Muscle of arm (tissue), 12 donors: ENCODE results near the gene ZNF662. TPM values are rescaled to one million over a fixed set of nuclear protein-coding genes. Genes with fewer than 3 reads are reported as not detected.

Experiments
- DNase-seq: peaks from one replicate; pipeline ENCODE4 v3.0.0-alpha.2; 2013
- polyA plus RNA-seq, 12 donors: library from polyadenylated mRNA; unstranded; fragments of 120-200 nt; gene quantifications; one replicate each; pipeline ENCODE4 v1.2.1, GENCODE V29; 2013; ENCODE audit not compliant: insufficient read length in 12 of 12

ZNF662 gene
- polyA plus RNA-seq, 12 donors = 11.1 to 29.7 (median 18.0) TPM; not detected in 1

DNA sequence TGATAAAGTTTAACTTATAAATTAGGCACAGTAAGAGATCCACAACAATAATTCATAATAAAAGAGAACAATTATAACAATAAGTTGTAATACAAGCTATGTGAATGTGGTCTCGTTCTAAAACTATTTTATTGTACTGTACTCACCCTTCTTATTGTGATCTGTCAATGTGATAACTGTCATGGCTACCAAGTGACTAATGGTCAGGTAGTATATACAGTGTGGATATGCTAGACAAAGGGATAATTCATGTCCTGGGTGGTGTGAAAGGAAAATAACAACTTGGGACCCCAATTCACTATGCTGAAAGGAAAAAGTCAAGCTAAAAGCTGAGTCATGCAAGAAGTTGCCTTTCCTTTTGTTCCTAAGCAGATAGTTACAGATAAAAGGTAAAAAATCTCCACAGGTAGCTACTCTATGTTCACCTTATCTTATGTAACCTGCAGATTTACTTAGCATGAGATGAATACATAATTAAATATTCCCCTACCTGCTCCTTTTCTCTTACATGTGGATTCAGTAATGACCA lies 19.6 kb upstream of the ZNF662 start:
- DNase-seq = no peak

DNA sequence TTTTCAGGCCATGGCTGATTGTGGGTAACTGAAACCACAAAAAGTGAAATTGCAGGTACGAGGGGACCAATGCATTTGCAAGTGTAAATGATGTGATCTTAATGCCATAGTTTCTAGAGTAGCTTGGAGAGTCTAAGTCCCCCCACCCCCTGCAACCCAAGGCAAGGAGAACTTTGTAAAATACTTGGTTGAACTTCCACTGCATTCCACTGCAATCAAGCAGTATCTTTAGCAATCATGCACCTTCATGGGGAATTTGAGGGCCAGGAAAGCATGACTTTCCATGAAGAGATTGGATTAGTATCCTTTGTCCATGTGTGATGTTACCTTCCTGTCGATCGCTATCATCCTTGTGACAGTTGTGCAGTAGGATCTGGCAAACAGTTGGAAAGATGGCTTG lies 18.9 kb upstream of the ZNF662 start:
- no peak for DNase-seq

DNA sequence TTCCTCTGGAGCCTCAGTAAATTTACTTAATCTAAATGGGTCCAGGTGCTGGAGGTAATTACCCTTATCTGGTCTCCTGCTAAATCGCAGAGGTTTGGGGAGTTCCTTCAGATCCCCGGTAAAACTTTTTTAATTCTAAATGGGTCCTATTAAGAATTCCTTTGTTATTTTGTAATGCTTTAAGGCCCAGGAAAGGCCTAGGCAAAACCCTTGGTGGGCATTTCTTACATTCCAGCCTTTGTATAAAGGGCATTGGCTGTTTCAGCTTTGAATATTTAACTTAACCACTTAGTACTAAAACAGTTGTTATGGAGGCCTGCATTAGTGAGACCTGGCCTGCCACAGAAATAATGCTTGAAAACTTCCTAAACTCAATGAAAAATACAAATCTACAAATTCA lies 14.9 kb upstream of the ZNF662 start:
- DNase-seq = no peak

DNA sequence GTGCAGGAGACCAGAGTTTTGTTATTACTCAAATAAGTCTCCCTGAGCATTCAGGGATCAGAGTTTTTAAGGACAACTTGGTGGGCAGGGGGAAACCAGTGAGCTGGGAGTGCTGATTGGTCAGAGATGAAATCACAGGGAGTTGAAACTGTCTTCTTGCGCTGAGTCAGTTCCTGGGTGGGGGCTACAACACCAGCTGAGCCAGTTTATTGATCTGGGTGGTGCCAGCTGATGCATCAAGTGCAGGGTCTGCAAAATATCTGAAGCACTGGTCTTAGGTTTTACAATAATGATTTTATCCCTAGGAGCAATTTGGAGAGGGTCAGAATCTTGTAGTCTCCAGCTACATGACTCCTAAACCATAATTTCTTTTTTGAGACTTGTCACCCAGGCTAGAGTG lies 13.8 kb upstream of the ZNF662 start:
- no peak for DNase-seq

DNA sequence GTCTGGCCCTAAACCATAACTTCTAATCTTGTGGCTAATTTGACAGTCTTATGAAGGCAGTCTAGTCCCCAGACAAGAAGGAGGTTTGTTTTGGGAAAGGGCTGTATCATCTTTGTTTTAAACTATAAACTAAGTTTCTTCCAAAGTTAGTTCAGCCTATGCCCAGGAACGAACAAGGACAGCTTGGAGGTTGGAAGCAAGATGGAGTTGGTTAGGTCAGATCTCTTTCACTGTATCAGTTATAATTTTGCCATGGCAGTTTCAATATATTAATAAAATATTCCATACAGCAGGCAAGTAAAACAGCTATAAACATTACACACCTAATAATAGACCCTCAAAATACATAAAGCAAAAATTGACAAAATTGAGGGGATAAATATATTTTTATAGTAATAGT lies 13.1 kb upstream of the ZNF662 start:
- no peak for DNase-seq

DNA sequence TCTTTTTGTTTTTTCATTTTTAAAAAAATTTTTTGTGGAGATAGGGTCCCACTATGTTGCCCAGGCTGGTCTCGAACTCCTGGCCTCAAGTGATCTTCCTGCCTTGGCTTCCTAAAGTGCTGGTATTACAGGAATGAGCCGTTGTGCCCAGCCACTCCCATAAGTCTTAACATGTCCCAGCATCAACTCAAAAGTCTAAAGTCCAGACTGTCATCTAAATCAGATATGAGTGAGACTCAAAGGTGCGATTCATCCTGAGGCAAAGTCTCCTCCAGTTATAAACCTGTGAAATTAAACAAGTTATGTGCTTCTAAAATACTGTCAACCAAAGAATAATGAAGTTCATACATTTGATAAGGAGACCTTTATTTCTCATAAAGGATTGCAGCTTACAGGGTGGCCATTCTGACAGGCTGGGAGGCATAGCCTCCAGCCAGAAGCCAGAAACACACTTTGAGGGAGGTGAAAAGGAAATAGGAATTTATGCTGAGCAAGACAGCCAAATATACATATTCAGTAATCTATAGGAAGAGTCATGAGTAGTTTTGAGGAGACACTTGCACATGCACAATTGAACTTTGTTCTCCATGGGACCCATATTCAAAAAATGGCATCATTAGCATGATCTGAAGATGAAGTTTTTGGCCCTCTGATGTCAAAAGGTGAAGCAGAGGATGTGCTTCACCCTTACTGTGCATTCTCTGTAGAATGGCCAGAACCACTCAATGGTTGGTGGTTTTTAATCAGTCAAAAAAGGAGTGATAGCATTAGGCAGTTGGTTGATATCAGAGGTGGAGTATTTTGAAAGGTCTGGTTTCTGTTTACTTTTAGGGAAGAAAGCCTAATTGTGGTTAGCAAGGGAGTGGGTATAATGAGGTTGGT lies 11.0 kb upstream of the ZNF662 start:
- DNase-seq = no peak

DNA sequence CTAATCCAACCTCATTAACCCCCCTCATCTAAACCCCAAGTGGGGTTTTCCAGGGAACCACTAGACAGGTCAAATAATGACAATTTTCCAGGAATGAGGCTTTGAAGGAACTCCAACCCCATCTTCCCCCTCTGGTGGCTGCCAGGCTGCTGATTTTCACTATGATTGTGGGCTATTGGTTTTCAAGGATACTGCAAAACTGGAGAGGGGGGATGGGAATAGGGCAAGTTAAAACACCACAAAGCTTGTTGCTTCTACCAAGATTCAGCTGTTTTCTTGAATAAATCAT lies 10.4 kb upstream of the ZNF662 start:
- DNase-seq = no peak

DNA sequence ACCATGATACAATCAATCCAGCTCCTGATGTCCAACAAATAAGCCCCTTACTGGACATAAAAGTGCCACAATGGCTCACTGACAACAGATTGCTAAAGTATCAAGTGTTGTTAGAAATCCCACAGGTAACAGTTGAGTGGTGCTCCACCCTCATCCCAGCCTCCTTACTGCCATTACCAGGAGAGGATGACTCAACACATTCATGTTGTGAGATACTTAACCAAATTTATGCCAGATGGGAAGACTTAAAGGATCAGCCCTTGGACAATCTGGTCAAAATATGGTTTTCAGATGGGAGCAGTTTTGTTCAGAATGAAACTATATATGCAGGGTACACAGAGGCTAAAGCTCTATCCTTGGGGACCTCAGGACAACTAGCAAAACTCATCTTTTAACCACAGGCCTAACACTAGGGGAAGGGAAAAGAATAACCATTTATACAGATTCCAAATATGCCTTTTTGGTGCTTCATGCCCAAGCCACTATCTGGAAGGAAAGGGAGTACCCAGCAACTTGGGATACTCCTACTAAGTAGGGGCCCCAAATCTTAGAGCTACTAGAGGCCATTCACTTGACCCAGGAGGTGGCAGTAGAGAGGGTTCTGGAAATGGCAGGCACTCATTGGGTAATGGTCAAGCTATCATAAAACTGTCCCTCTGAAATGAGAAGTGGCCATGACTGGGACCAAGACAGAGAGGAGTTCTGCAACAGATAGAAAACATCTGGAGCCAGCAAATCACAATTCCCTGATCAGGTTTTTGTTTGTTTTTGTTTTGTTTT lies 6.9 kb upstream of the ZNF662 start:
- no peak for DNase-seq

DNA sequence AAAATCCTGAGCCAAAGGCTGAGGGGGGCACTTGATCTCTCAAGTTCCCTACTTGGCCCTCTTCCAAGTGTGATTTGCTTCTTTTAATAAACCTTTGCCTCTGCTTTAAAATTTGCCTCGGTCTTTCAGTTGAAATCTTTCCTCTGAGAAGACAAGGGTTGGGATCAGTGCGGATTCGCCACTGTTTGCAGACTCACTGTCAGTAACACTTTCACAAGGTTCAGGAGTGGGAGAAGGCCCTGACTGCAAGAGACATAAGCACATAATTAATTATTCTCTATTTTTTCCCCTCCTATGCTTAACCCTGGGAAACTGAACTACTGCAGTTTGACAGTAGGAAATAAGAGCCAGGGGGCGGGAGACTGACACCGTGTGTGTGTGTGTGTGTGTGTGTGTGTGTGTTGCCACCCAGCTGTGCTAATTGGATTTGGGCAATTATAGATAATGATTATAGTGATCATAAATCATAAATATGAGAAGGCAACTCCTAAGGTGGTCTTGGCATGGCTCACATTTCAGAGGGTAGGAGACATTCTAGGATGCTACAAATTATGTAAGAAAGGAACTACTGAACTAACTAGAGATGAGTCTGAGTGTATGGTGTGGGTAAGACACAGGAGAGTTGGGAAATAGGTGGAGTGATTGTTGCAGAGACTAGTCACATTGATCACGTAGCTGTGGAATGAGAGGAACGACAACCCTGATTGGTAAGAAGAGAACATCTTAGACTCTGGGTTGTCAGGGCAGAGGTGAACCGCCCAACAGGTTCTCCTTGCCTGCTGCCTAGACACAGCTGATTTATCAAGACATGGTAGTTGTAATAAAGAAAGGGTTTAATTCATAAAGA lies 5.5 kb upstream of the ZNF662 start:
- no peak for DNase-seq

DNA sequence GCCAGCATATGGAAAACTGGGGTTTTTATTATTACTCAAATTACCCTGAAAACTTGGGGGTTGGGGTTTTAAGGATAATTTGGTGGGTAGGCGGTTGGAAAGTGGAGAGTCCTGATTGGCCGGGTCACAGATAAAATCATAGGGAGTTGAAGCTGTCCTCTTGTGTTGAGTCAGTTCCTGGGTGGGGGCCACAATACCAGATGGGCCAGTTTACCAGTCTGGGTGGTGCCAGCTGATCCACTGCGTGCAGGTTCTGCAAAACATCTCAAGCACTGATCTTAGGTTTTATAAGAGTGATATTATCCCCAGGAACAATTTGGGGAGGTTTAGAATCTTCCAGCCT lies 4.9 kb upstream of the ZNF662 start:
- DNase-seq = no peak

DNA sequence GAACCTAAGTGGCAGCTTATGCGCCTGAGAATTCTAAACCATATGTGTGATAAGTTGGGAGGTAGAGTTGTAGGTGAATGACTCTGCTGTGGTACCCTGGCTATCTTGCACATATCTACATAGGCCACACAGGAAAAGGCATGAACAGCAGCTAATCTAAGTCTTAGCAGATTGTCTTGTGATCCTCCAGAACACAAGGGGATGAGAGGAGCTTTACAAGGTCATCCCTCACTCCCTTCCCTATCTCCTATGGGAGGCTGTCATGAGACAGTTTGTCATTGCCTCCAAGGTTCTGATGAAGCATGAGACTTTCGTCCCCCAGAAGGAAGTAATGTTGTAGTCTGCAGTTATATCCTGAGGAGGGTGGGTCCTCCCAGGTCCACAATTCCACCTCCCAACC lies 3.7 kb upstream of the ZNF662 start:
- DNase-seq = no peak

DNA sequence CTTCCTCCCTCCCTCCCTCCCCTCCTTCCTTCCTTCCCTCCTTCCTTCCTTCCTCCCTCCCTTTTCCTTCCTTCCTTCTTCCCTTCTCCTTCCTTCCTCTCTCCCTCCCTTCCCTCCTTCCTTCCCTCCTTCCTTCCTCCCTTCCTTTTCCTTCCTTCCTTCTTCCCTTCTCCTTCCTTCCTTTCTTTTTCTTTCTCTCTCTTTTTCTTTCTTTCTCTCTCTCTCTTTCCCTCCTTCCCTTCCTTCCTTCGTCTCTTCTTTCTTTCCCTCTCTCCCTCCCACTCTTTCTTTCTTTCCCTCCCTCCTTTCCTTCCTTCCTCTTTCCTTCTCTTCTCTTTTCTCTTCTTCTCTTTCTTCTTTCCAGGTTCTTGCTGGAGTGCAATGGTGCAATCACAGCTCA lies 1.9 kb upstream of the ZNF662 start:
- DNase-seq = no peak

DNA sequence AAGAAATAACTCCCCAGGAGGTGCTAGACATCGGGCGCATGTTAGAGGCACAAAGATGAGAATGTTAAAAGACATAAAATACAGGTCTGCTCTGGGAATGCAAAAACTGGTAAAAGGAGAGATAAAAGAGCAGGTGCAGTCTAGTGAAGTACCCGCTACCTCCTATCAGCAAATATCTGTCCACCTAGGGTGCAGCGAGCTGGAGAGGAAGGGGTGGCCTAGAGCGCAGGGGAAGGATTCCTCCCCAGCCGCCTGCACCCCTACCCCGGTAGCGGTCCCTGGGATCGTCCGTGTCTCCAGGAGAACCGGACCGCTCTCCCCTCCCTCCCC lies 237 bp upstream of the ZNF662 start:
- no peak for DNase-seq

DNA sequence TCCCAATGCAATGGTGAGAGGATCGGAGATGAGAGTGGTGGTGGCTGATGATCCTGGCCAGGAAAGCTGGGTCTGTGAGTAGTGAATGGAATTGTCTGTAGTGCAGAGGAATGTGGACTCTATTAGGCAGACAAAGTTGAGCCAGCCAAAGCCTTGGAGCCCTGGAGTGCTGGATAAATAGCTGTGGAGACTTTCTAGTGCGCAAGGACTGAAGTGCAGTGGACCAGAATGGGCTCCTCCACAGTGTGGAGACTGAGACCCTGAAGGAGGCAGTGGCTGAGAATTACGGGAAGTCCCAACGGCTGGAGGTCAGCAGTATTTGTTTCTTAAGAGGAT lies 874 bp downstream of the ZNF662 start:
- no peak for DNase-seq

DNA sequence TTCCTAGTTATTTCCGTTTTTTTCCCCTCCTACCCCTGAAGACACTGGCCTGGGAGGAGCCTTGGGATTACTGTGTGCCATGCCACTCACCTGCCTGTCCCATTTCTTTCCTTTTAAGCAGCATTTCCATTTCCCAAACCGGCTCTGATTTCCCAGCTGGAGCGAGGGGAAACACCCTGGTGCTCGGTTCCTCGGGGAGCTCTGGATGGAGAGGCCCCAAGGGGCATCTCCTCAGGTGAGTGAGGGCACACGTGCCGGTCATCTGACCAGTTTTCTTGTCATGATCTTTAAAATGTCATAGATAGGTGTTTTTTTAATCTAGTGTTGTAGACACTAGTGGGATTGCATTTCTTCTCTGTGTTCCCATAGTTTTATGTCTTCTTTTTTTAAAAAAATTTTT lies 2.7 kb downstream of the ZNF662 start:
- no peak for DNase-seq

DNA sequence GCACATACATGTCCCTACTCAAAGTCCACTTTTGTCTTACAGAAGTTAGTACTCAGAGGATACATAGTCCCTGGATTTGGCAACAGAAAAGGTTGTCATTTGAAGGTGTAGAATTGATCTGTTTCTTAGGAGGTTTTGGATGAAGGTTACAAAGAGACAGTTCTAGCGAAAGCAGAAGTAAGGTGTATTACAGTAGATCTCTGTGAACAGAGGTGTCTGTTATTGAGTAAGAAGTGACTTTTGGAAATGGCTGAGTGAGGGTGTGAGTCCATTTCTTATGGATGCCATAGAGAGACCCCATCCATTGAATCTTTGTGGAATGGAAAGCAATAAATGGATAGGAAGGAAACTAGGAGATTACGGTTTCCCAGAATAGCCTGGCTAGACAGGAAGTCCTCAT lies 5.6 kb downstream of the ZNF662 start:
- no peak for DNase-seq

DNA sequence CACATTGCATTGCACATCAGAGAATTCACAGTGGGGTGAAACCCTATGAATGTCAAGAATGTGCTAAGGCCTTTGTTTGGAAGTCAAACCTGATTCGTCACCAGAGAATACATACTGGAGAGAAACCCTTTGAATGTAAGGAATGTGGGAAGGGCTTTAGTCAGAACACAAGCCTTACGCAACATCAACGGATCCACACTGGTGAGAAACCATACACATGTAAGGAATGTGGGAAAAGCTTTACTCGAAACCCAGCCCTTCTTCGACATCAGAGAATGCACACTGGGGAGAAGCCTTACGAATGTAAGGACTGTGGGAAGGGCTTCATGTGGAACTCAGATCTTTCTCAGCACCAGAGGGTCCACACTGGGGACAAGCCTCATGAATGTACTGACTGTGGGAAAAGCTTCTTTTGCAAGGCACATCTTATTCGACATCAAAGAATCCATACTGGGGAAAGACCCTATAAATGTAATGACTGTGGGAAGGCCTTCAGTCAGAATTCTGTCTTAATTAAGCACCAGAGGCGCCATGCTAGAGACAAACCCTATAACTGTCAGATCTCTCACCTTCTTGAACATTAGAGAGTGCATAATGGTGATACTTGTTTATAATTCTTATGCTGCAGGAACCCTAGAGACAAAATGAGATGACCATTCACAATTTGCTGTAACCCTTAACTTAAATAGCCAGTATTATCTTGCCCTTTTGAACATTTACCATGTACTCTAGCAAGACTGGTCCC lies 9.0 kb downstream of the ZNF662 start:
- DNase-seq = no peak

DNA sequence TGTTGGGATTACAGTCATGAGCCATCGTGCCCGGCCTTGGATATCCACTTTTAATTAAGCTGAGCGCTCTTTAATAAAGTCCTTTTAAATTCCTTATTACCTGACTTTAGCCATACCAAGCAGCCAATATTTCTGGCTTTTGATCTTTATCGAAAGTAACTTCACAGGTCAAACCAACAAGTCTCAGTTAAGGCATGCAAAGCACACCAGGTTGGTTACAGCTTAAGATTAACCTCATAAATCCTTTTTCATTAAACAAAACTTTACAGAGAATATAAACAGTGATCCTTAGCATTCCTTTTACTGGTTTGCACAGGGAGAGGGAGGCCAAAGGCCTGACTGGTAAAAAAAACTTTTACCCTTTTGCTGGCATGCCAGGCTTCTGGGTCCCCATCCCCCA lies 17.7 kb downstream of the ZNF662 start:
- no peak for DNase-seq

DNA sequence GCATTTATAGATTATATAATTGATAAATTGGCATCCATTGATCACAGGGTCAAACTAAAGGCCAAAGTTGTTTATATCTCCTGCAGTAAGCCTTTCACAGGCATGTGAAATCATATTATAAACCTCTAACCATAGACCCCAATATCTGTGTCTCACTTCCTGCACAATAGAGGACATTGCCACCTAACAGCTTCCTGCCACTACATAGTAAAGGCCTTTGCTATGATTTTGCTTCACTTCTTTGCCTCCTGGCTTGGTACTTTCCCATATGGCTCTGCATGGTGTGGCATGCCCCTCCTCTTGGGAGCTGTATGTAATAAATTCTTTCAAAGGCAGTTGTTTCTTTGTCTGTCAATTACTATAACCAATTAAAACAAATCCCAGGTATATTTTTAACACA lies 20.4 kb downstream of the ZNF662 start:
- no peak for DNase-seq

DNA sequence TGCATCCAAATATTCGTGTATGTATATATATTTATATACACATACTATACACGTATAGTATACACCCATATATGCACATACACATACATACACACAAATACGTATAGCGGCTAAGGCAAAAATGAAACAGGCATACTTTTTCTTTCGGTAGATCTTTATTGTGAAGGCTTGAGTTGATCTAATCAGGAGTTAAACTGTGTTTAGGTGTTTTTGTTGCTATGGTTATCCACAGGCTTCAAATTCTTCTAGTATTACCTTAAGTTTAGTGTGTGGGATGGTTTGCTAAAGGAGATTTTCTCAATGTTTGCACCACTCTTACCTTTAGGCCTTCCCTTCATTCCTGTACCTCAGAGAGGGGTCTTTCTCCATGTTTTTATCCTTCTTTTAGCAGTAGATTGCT lies 28.2 kb downstream of the ZNF662 start:
- no peak for DNase-seq

DNA sequence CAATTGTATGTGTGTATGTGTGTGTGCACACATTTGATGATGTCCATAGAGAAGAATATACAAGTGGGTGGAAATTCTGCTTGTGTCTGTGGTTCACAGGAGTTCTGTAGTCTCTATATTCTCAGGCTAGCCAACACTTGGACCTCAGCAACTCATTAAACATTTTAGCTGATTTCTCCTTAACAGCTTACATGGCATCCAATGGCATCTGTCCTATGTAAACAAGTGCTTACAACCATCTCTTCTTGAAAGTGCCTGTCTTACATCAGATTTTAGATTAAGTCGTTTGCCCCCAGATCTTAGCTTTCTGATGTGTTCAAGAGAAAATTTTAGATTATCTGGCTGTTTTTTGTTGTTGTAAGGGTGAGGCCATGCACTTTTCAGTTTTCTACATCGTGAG lies 29.0 kb downstream of the ZNF662 start:
- DNase-seq = no peak

DNA sequence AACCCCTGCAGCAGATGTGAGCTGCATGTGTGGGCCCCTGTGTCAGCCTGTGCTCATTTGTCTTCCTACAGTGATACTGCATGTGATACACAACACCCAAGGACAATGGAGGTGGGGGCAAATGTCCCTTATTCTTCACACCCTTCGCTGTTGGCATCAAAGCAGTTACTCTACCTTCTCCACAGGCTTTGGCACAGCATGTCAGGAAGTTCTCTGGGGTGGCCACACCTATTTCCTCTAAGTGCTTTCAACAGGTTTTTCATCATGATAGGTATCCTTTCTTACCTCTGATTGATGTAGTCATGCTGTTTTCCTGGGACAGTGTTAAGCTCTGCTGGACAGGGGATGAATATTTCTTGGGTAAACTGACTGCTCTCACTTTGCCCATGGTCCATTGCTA lies 29.5 kb downstream of the ZNF662 start:
- no peak for DNase-seq
